B cell (primary cell): ENCODE measurements around the gene ADAMTS17. TPM values are rescaled to one million over a fixed set of nuclear protein-coding genes. Genes with fewer than 3 reads are reported as not detected.

Source experiments
- ATAC-seq: fragments of 200-7000 bp; cut with Tn5 transposase; one replicate; pipeline ENCODE4 v1.10.0; 2021; ENCODE audit warnings: low read depth, mild to moderate bottlenecking, moderate number of reproducible peaks, moderate library complexity
- CTCF ChIA-PET: fragments of 350-600 bp; sonication (Branson Sonifier 250); formaldehyde crosslinking; loops from one replicate; lab custom pipeline; 2021; ENCODE audit warnings: antibody characterized with exemption, inconsistent platforms; lab: Charles Lee
- POLR2A ChIA-PET: fragments of 350-600 bp; sonication (Branson Sonifier 250); formaldehyde crosslinking; loops from one replicate; lab custom pipeline; 2021; ENCODE audit warnings: antibody characterized with exemption; lab: Charles Lee
- DNase-seq: peaks from one replicate; pipeline ENCODE4 v3.0.0; 2013
- H2AFZ ChIP-seq: 2 replicates; pipeline ENCODE4 v1.6.1; 2012; ENCODE audit warnings: mild to moderate bottlenecking, low read depth, low read length; ENCODE audit not compliant: insufficient read depth, poor library complexity, severe bottlenecking
- H3K27ac ChIP-seq, 2 donors: 1 replicate in 1 of 2; 2 replicates in 1 of 2; pipeline ENCODE4 v1.5.1; 2012 to 2013; ENCODE audit warnings: low read length in 2 of 2, mild to moderate bottlenecking in 2 of 2, moderate library complexity in 1 of 2
- H3K27me3 ChIP-seq, 4 experiments: fragments of 200-600 bp in 1 of 4; sonication (generic) in 1 of 4; replicated peaks in 1 of 4; 1 replicate in 2 of 4; 2 replicates in 2 of 4; pipeline versions ENCODE4 v1.6.1 to v1.7.0; 2013 to 2016; ENCODE audit warnings: low read length in 3 of 4, mild to moderate bottlenecking in 2 of 4, mixed read lengths in 1 of 4, moderate library complexity in 1 of 4; ENCODE audit not compliant: insufficient read depth in 4 of 4, control insufficient read depth in 3 of 4; ENCODE audit errors: control extremely low read depth in 1 of 4
- H3K36me3 ChIP-seq, 2 experiments: replicated peaks in 1 of 2; 1 replicate in 1 of 2; 2 replicates in 1 of 2; pipeline versions ENCODE4 v1.6.1 to v1.7.1; 2013; ENCODE audit warnings: low read length in 1 of 2; ENCODE audit not compliant: insufficient read depth in 2 of 2, control insufficient read depth in 1 of 2; ENCODE audit errors: control extremely low read depth in 1 of 2, extremely low read depth in 1 of 2
- H3K4me1 ChIP-seq, 2 donors: fragments of 200-600 bp in 1 of 2; sonication (generic) in 1 of 2; 1 replicate in 1 of 2; 2 replicates in 1 of 2; pipeline versions ENCODE4 v1.5.1 to v1.6.1; 2013 to 2017; ENCODE audit warnings: low read length in 2 of 2; ENCODE audit not compliant: control insufficient read depth in 2 of 2, insufficient read depth in 2 of 2
- H3K4me2 ChIP-seq: replicated peaks from 2 replicates; pipeline ENCODE3; 2012; ENCODE audit warnings: mild to moderate bottlenecking, low read depth, low read length; ENCODE audit not compliant: poor library complexity, severe bottlenecking
- H3K4me3 ChIP-seq, 5 experiments: fragments of 200-600 bp in 1 of 5; sonication (generic) in 1 of 5; 1 replicate in 3 of 5; 2 replicates in 2 of 5; pipeline versions ENCODE4 v1.5.1 to v1.7.0; 2011 to 2016; ENCODE audit warnings: low read length in 4 of 5, mild to moderate bottlenecking in 4 of 5, low read depth in 2 of 5, control low read depth in 1 of 5, moderate library complexity in 1 of 5; ENCODE audit not compliant: insufficient read depth in 1 of 5; ENCODE audit errors: control extremely low read depth in 1 of 5, extremely low read depth in 1 of 5
- H3K79me2 ChIP-seq: fragments of 200-600 bp; sonication (generic); one replicate; pipeline ENCODE4 v1.6.0; 2016; ENCODE audit warnings: low read length; ENCODE audit not compliant: control insufficient read depth, insufficient read depth
- H3K9ac ChIP-seq: fragments of 200-600 bp; sonication (generic); 2 replicates; pipeline ENCODE4 v1.6.1; 2017; ENCODE audit warnings: mild to moderate bottlenecking, low read length, moderate library complexity
- H3K9me3 ChIP-seq, 3 donors: one replicate each; pipeline versions ENCODE4 v1.6.1 to v1.7.1; 2013; ENCODE audit warnings: low read length in 2 of 3; ENCODE audit not compliant: control insufficient read depth in 2 of 3, insufficient read depth in 1 of 3; ENCODE audit errors: control extremely low read depth in 1 of 3
- H4K20me1 ChIP-seq: 2 replicates; pipeline ENCODE4 v1.6.0; 2012; ENCODE audit warnings: mild to moderate bottlenecking, low read length; ENCODE audit not compliant: insufficient read depth, control insufficient read depth, poor library complexity, severe bottlenecking
- H3K27ac Mint-ChIP-seq: one replicate; pipeline ENCODE4 v1.8.0; 2021; ENCODE audit warnings: mixed read lengths
- H3K27me3 Mint-ChIP-seq: one replicate; pipeline ENCODE4 v1.8.0; 2021; ENCODE audit warnings: mixed read lengths
- H3K4me1 Mint-ChIP-seq: one replicate; pipeline ENCODE4 v1.8.0; 2021; ENCODE audit warnings: mixed read lengths
- H3K4me3 Mint-ChIP-seq: one replicate; pipeline ENCODE4 v1.8.0; 2021; ENCODE audit warnings: mixed read lengths
- H3K9me3 Mint-ChIP-seq: one replicate; pipeline ENCODE4 v1.8.0; 2022; ENCODE audit warnings: mixed read lengths; ENCODE audit not compliant: insufficient read depth
- CTCF ChIP-seq: fragments of 200-600 bp; IDR thresholded peaks from one replicate; pipeline ENCODE4 v1.8.0; 2022; ENCODE audit warnings: antibody characterized with exemption, mild to moderate bottlenecking
- EZH2 ChIP-seq: IDR thresholded peaks from 2 replicates; pipeline ENCODE4 v1.6.1; 2012; ENCODE audit warnings: borderline replicate concordance, low read depth, mild to moderate bottlenecking, moderate library complexity, low read length; ENCODE audit not compliant: insufficient read depth, poor library complexity, severe bottlenecking
- WGBS: methylation state at CpG from one replicate; pipeline ENCODE4 v1.1.5; 2013; ENCODE audit warnings: missing lambda C conversion rate; ENCODE audit not compliant: insufficient coverage; 5-methylcytosine and 5-hydroxymethylcytosine counted together
- intact Hi-C: fragments of 100-400 bp; cut with micrococcal nuclease; formaldehyde crosslinking; loops from one replicate; pipeline ENCODE4 v1.10.0; 2022
- polyA plus RNA-seq: library from polyadenylated mRNA; depleted of rRNA; stranded (reverse); fragments of >200 nt; gene quantifications from 2 replicates; pipeline ENCODE4 v1.2.3, GENCODE V29; 2012
- total RNA-seq, 2 donors: library from RNA; stranded (reverse); fragments of 120-200 nt in 1 of 2; gene quantifications; 1 replicate in 1 of 2; 2 replicates in 1 of 2; pipeline versions ENCODE4 v1.2.3 to v1.2.4, GENCODE V29; 2013 to 2022

The ADAMTS17 gene
- total and polyA plus RNA-seq, 2 donors (not counting 1 experiment from before 2014, with no cell fraction given): 0.10 TPM; not detected in 1

- Histone ChIP-seq H4K20me1 (no peaks in the 10 kb centered on the region), H3K36me3 (no peaks in the 10 kb centered on the region), H3K9me3 (peaks cover 0 to 4% (median 0%) of the 10 kb centered on the region in 3 donors), H2AFZ (no peak overlapping the region), H3K4me3 (no peak overlapping the region), H3K79me2 (no peaks in the 10 kb centered on the region), H3K27me3 (no peaks in the 10 kb centered on the region), H3K9ac (no peak overlapping the region), H3K27ac (no peak overlapping the region), H3K4me1 (no peaks in the 10 kb centered on the region), H3K4me2 (no peak overlapping the region)
- no peak for DNase-seq
- TF ChIP-seq CTCF (no peak), EZH2 (no peak)
- WGBS: 84% methylated on average over 2 of the region's 2 CpGs
- intact Hi-C loops: no loop called here
- ChIA-PET CTCF (no interaction called here), POLR2A (no interaction called here)
- Mint-ChIP-seq H3K27ac (no peak overlapping the region), H3K4me3 (no peak overlapping the region), H3K9me3 (no peaks in the 10 kb centered on the region), H3K27me3 (peaks cover 6% of the 10 kb centered on the region), H3K4me1 (no peaks in the 10 kb centered on the region)
- no peak for ATAC-seq
Observed at GRCh38 chr15:100180921-100181320, 160.9 kb downstream of the ADAMTS17 start.

- WGBS: 76% methylated on average over 5 of the region's 12 CpGs
- Histone ChIP-seq H3K4me3 (no peak overlapping the region), H3K4me1 (no peaks in the 10 kb centered on the region), H3K79me2 (no peaks in the 10 kb centered on the region), H3K36me3 (no peaks in the 10 kb centered on the region), H3K9ac (no peak overlapping the region), H4K20me1 (no peaks in the 10 kb centered on the region), H3K4me2 (no peak overlapping the region), H3K27ac (no peak overlapping the region), H3K27me3 (no peaks in the 10 kb centered on the region), H2AFZ (no peak overlapping the region), H3K9me3 (peaks cover 0 to 30% (median 9%) of the 10 kb centered on the region in 3 donors)
- no peak overlapping the region for H3K27ac Mint-ChIP-seq
- no peak for TF ChIP-seq EZH2
- no peak for TF ChIP-seq CTCF
- H3K9me3 Mint-ChIP-seq: no peaks in the 10 kb centered on the region
- no peaks in the 10 kb centered on the region for H3K27me3 Mint-ChIP-seq
- H3K4me1 Mint-ChIP-seq: no peaks in the 10 kb centered on the region
- DNase-seq (no peak), ATAC-seq (no peak)
- ChIA-PET POLR2A (no interaction called here), CTCF (no interaction called here)
- H3K4me3 Mint-ChIP-seq: no peak overlapping the region
- intact Hi-C loops: no loop called here
Observed at GRCh38 chr15:100175406-100176114, 166.2 kb downstream of the ADAMTS17 start.
